NCI-H526 treated with DMSO at 0.1 percent for 48 hours (cell line): ENCODE measurements around the gene EPHA8.

ENCODE experiments used
- DNase-seq: peaks from one replicate; lab custom pipeline; 2025; lab: John Stamatoyannopoulos, UW

EPHA8 gene

GRCh38 chr1:22646384-22646783 lies 83.1 kb downstream of the EPHA8 start:
- DNase-seq = no peak

GRCh38 chr1:22650089-22650693 lies 86.9 kb downstream of the EPHA8 start:
- DNase-seq = no peak

DNA sequence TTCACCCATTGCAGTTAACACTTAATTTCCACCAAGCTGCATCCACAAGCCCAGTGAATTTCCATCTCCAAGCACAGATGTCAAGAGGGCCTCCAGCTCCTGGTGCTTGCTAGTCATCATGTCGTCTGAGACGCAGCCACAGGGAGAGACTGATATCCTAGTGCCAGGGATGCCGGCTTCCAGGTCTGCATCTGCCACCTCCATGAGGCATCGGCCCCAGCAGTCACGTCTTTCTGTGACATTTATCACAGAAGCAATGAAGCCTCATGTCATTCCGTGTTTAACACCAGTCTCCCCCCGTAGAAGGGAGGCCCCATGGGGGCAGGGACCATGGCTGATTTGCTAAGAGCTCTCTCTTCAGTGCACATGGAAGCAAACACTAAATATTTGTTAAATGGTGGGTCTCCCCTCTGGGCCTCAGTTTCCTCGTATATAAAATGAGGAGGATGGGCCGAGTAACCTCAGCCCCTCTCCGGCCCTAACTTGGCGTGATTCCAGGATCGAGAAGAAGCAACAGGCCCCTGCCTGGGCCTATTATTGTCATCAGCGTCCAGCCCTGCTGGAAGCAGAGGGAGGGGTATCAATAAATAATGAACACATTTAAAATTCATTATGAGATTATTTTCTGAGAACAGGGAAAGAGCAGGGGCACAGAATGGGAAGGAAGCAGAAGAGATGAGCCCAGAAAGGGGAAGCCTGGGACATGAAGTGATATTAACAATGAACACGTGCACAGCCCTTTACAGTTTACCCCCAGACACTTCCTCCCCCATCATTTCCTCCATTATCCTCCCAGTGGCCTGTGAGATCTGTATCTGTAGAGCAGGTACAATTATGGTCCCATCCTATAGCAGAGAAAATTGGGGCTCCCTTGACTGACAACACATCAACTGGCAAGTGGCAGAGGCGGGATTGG lies 88.9 kb downstream of the EPHA8 start:
- no peak for DNase-seq

- no peak for DNase-seq
Measured at GRCh38 chr1:22652881-22653316, 89.6 kb downstream of the EPHA8 start, which contains the start of gene C1QB. Gene C1QB (plus strand): TSS chr1:22653236. CDS start chr1:22659463, 6,227 bp downstream.
